H9 (cell line): ENCODE data around the gene C1S. TPM values are rescaled to one million over a fixed set of nuclear protein-coding genes. Genes with fewer than 3 reads are reported as not detected.

Source experiments
- DNase-seq: peaks from one replicate; pipeline ENCODE4 v3.0.0-alpha.2; 2017
- H2AFZ ChIP-seq: one replicate; pipeline ENCODE4 v1.6.1; 2013; ENCODE audit warnings: mild to moderate bottlenecking, low read length, control low read depth, moderate library complexity
- H2AK5ac ChIP-seq: 2 replicates; pipeline ENCODE4 v1.6.1; 2013; ENCODE audit warnings: low read length, control low read depth, mixed read lengths; ENCODE audit not compliant: insufficient read length
- H2BK120ac ChIP-seq: one replicate; pipeline ENCODE4 v1.6.1; 2013; ENCODE audit warnings: low read depth, mild to moderate bottlenecking, low read length, control low read depth, inconsistent platforms; ENCODE audit not compliant: poor library complexity, severe bottlenecking
- H2BK12ac ChIP-seq: 2 replicates; pipeline ENCODE4 v1.6.1; 2013; ENCODE audit warnings: low read length, control low read depth, mixed read lengths, low read depth; ENCODE audit not compliant: insufficient read length
- H2BK15ac ChIP-seq: 2 replicates; pipeline ENCODE4 v1.6.1; 2013; ENCODE audit warnings: low read depth, low read length, control low read depth
- H2BK20ac ChIP-seq: one replicate; pipeline ENCODE4 v1.6.1; 2013; ENCODE audit warnings: low read depth, mild to moderate bottlenecking, low read length, control low read depth, inconsistent platforms; ENCODE audit not compliant: poor library complexity, severe bottlenecking
- H2BK5ac ChIP-seq: 2 replicates; pipeline ENCODE4 v1.6.1; 2013; ENCODE audit warnings: low read length, control low read depth, mixed read lengths; ENCODE audit not compliant: insufficient read length
- H3K14ac ChIP-seq: 2 replicates; pipeline ENCODE4 v1.6.1; 2013; ENCODE audit warnings: low read length, control low read depth; ENCODE audit not compliant: insufficient read depth
- H3K18ac ChIP-seq: 2 replicates; pipeline ENCODE4 v1.6.1; 2013; ENCODE audit warnings: low read depth, mild to moderate bottlenecking, mixed read lengths, low read length, control low read depth; ENCODE audit not compliant: insufficient read length
- H3K23ac ChIP-seq: 2 replicates; pipeline ENCODE4 v1.6.1; 2013; ENCODE audit warnings: low read length, control low read depth, mixed read lengths, low read depth; ENCODE audit not compliant: insufficient read length
- H3K23me2 ChIP-seq: 2 replicates; pipeline ENCODE4 v1.6.1; 2013; ENCODE audit warnings: low read depth, mild to moderate bottlenecking, mixed read lengths, low read length, control low read depth; ENCODE audit not compliant: insufficient read length, poor library complexity, severe bottlenecking
- H3K27ac ChIP-seq: 2 replicates; pipeline ENCODE4 v1.5.1; 2013; ENCODE audit warnings: low read length, control low read depth, mixed read lengths, low read depth; ENCODE audit not compliant: insufficient read length
- H3K27me3 ChIP-seq: 2 replicates; pipeline ENCODE4 v1.6.1; 2013; ENCODE audit warnings: low read length, control low read depth, inconsistent platforms; ENCODE audit not compliant: insufficient read depth
- H3K4ac ChIP-seq: 2 replicates; pipeline ENCODE4 v1.6.1; 2013; ENCODE audit warnings: low read depth, mild to moderate bottlenecking, control low read depth, inconsistent platforms, low read length, moderate library complexity
- H3K4me1 ChIP-seq: 2 replicates; pipeline ENCODE4 v1.6.1; 2013; ENCODE audit warnings: low read length, control low read depth, inconsistent platforms; ENCODE audit not compliant: insufficient read depth
- H3K4me2 ChIP-seq: 2 replicates; pipeline ENCODE4 v1.6.1; 2013; ENCODE audit warnings: low read length, control low read depth, mixed read lengths; ENCODE audit not compliant: insufficient read length, insufficient read depth
- H3K56ac ChIP-seq: 2 replicates; pipeline ENCODE4 v1.6.1; 2013; ENCODE audit warnings: low read depth, mild to moderate bottlenecking, mixed read lengths, low read length, control low read depth; ENCODE audit not compliant: insufficient read length
- H3K79me1 ChIP-seq: 2 replicates; pipeline ENCODE4 v1.6.1; 2013; ENCODE audit warnings: low read depth, mild to moderate bottlenecking, moderate library complexity, low read length, control low read depth, inconsistent platforms; ENCODE audit not compliant: insufficient read depth, poor library complexity, severe bottlenecking
- H3K79me2 ChIP-seq: 2 replicates; pipeline ENCODE4 v1.6.1; 2013; ENCODE audit warnings: low read length, control low read depth, inconsistent platforms; ENCODE audit not compliant: insufficient read depth
- H3K9ac ChIP-seq: 2 replicates; pipeline ENCODE4 v1.6.1; 2013; ENCODE audit warnings: low read length, control low read depth, mixed read lengths; ENCODE audit not compliant: insufficient read length; ENCODE audit errors: extremely low read depth
- H3K9me3 ChIP-seq: one replicate; pipeline ENCODE4 v1.6.1; 2013; ENCODE audit warnings: low read depth, low read length, inconsistent platforms; ENCODE audit not compliant: control insufficient read depth
- H3T11ph ChIP-seq: one replicate; pipeline ENCODE4 v1.6.1; 2013; ENCODE audit warnings: mild to moderate bottlenecking, low read length, control low read depth, inconsistent platforms
- H4K20me1 ChIP-seq: one replicate; pipeline ENCODE4 v1.6.1; 2013; ENCODE audit not compliant: control insufficient read depth, insufficient read length, insufficient read depth
- H4K5ac ChIP-seq: 2 replicates; pipeline ENCODE4 v1.6.1; 2013; ENCODE audit warnings: low read depth, mild to moderate bottlenecking, mixed read lengths, low read length, control low read depth; ENCODE audit not compliant: insufficient read length
- H4K8ac ChIP-seq: replicated peaks from 2 replicates; pipeline ENCODE4 v1.6.1; 2013; ENCODE audit warnings: low read length, control low read depth, mixed read lengths, low read depth; ENCODE audit not compliant: insufficient read length
- H4K91ac ChIP-seq: 2 replicates; pipeline ENCODE4 v1.6.1; 2013; ENCODE audit warnings: low read depth, mild to moderate bottlenecking, moderate library complexity, mixed read lengths, low read length, control low read depth; ENCODE audit not compliant: insufficient read length
- H3K27ac Mint-ChIP-seq, 3 experiments: 2 replicates in 2 of 3; 3 replicates in 1 of 3; pipeline ENCODE4 v1.8.0; 2020 to 2021; ENCODE audit warnings: mixed read lengths in 3 of 3, mild to moderate bottlenecking in 1 of 3, moderate library complexity in 1 of 3
- H3K27me3 Mint-ChIP-seq: 2 replicates; pipeline ENCODE4 v1.8.0; 2021; ENCODE audit warnings: low read depth, mild to moderate bottlenecking, moderate library complexity, mixed read lengths
- H3K36me3 Mint-ChIP-seq, 3 experiments: 2 replicates in 2 of 3; 3 replicates in 1 of 3; pipeline ENCODE4 v1.8.0; 2020 to 2021; ENCODE audit warnings: low read depth in 3 of 3, mixed read lengths in 3 of 3; ENCODE audit not compliant: insufficient read depth in 1 of 3
- H3K4me1 Mint-ChIP-seq, 2 experiments: 2 replicates each; pipeline ENCODE4 v1.8.0; 2020; ENCODE audit warnings: mixed read lengths in 2 of 2
- H3K4me3 Mint-ChIP-seq, 2 experiments: 2 replicates in 1 of 2; 3 replicates in 1 of 2; pipeline ENCODE4 v1.8.0; 2020 to 2021; ENCODE audit warnings: mild to moderate bottlenecking in 2 of 2, mixed read lengths in 2 of 2, moderate library complexity in 1 of 2
- H3K9me3 Mint-ChIP-seq, 2 experiments: 2 replicates in 1 of 2; 3 replicates in 1 of 2; pipeline ENCODE4 v1.8.0; 2020; ENCODE audit warnings: mild to moderate bottlenecking in 2 of 2, mixed read lengths in 2 of 2, moderate library complexity in 1 of 2
- CTCF ChIP-seq: fragments of 200-600 bp; sonication (generic); conservative IDR thresholded peaks from 3 replicates; pipeline ENCODE4 v1.8.0; 2021; ENCODE audit warnings: antibody characterized with exemption, mild to moderate bottlenecking
- WGBS: extraction: QIAGEN DNeasy Blood & Tissue Kit; methylation state at CpG from one replicate; pipeline ENCODE4 v1.1.7; 2013; ENCODE audit warnings: missing lambda C conversion rate, low lambda C conversion rate, mixed read lengths; ENCODE audit not compliant: insufficient read length; ENCODE audit errors: extremely low coverage; 5-methylcytosine and 5-hydroxymethylcytosine counted together
- total RNA-seq: library from RNA; stranded (reverse); gene quantifications from 2 replicates; pipeline ENCODE4 v1.2.1, GENCODE V29; 2021

The C1S gene
- total RNA-seq, 1 experiment from 2014 or later, result 4.2 TPM

- H3K23ac ChIP-seq, result no peak overlapping the region
- H2BK12ac ChIP-seq, result no peak overlapping the region
- no peak overlapping the region for H4K5ac ChIP-seq
- no peak overlapping the region for H2AK5ac ChIP-seq
- no peak overlapping the region for H3T11ph ChIP-seq
- no peak overlapping the region for H2BK120ac ChIP-seq
- Mint-ChIP-seq H3K4me1 (0 out of 4 replicates have a peak, but pooled peaks cover 0 to 2% of the 10 kb centered on the region in 2 experiments), H3K36me3 (no peaks in the 10 kb centered on the region), H3K4me3 (no peak overlapping the region), H3K27me3 (peaks cover 12% of the 10 kb centered on the region), H3K9me3 (no peaks in the 10 kb centered on the region; a peak in 1 of 5 replicates), H3K27ac (no peak overlapping the region)
- no CpG with 5 or more reads among the region's 6 CpGs for WGBS
- H3K27ac ChIP-seq, result no peak overlapping the region
- no peaks in the 10 kb centered on the region for H3K23me2 ChIP-seq
- H4K91ac ChIP-seq, result no peak overlapping the region
- H4K8ac ChIP-seq, result no peak overlapping the region
- no peak overlapping the region for H2BK15ac ChIP-seq
- no peak overlapping the region for H3K18ac ChIP-seq
- H3K4me1 ChIP-seq, result no peaks in the 10 kb centered on the region
- 0 out of 2 replicates have a peak, but pooled peaks cover 2% of the 10 kb centered on the region for H3K79me2 ChIP-seq
- H2BK20ac ChIP-seq, result no peak overlapping the region
- no peak overlapping the region for H2AFZ ChIP-seq
- no peak overlapping the region for H2BK5ac ChIP-seq
- H3K4ac ChIP-seq, result no peak overlapping the region
- no peaks in the 10 kb centered on the region for H3K9me3 ChIP-seq
- H3K14ac ChIP-seq, result no peak overlapping the region; the same call in 1 of the 2 replicates
- H3K4me2 ChIP-seq, result no peak overlapping the region
- no peak overlapping the region for H3K9ac ChIP-seq
- TF ChIP-seq CTCF, result no peak
- H3K56ac ChIP-seq, result no peak overlapping the region
- H4K20me1 ChIP-seq, result no peaks in the 10 kb centered on the region
- DNase-seq, result no peak
- H3K27me3 ChIP-seq, result no peaks in the 10 kb centered on the region
- H3K79me1 ChIP-seq, result no peaks in the 10 kb centered on the region
Measured at GRCh38 chr12:7069386-7069785, 8.9 kb downstream of the C1S start.
